T-helper 17 cell (primary cell): ENCODE measurements around the gene MFSD12. TPM values are rescaled to one million over a fixed set of nuclear protein-coding genes. Genes with fewer than 3 reads are reported as not detected.
A peak's percentile ranks its signal among the peaks of the same experiment; 100 is the strongest.

ENCODE experiments used
- ATAC-seq: fragments of 150-1000 bp; cut with Tn5 transposase; 2 replicates; pipeline ENCODE4 v1.10.0; 2021; ENCODE audit warnings: mild to moderate bottlenecking, moderate library complexity
- DNase-seq, 3 donors: peaks; one replicate each; pipeline versions ENCODE4 v3.0.0 to v3.0.0-alpha.2; 2020 to 2021
- H3K9me3 ChIP-seq: one replicate; pipeline ENCODE4 v1.7.0; 2013; ENCODE audit warnings: low read length, mild to moderate bottlenecking; ENCODE audit not compliant: control insufficient read depth, poor library complexity, severe bottlenecking
- H3K27ac Mint-ChIP-seq: one replicate; pipeline ENCODE4 v1.8.0; 2022; ENCODE audit warnings: mild to moderate bottlenecking, moderate library complexity, mixed read lengths
- H3K27me3 Mint-ChIP-seq: one replicate; pipeline ENCODE4 v1.8.0; 2022; ENCODE audit warnings: mixed read lengths
- H3K36me3 Mint-ChIP-seq: one replicate; pipeline ENCODE4 v1.8.0; 2022; ENCODE audit warnings: low read depth, mixed read lengths
- H3K4me1 Mint-ChIP-seq: one replicate; pipeline ENCODE4 v1.8.0; 2022; ENCODE audit warnings: mild to moderate bottlenecking, mixed read lengths
- H3K4me3 Mint-ChIP-seq: one replicate; pipeline ENCODE4 v1.8.0; 2022; ENCODE audit warnings: mild to moderate bottlenecking, moderate library complexity, mixed read lengths
- total RNA-seq, 4 donors: library from RNA in 2 of 4; stranded (reverse) in 2 of 4; gene quantifications; one replicate each; pipeline ENCODE4 v1.2.3 and lab custom pipeline; 2022 to 2026

MFSD12 gene
- total RNA-seq, 2 donors from 2014 or later, result 58.1 to 62.0 TPM

DNA sequence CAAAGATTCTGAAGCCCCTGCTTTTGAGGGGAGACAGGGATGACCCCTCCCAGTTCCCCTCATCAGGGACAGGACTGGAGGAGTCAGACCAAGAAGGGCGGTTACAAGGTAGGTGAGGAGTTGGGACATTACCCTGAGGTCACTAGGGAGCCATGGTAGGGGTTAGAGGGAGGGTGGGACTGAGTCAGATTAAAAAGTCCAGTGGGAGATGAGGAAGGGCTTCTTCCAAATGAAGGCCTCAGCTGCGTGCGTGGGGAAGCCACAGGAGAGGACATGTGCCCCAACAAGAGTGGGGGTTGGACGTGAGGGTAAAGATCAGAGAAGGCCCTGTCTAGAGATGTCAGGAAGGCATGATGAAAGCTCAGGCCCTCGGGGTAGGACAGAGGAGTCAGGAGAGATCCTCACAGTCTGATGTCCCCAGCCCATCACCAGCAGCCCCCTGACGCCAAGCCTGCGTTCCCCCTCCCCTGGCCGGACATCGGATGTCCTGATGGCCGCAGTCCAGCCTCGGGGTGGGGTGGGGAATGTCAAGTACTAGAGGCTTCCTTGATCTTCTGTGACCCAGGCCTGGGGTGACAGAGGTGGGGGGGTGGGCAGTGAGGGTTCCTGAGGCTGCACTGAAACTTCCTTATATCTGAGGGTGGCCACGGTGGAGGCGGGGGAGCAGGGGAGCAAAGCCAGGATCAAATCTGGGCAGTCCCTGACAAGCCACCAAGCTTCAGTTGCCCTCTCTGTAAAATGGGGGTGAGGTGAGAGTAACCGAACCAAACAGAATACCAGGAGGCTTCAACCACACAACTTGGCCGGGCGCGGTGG, 6.5 kb upstream of the MFSD12 start:
- ATAC-seq, result no peak
- H3K4me1 Mint-ChIP-seq, result no peaks in the 10 kb centered on the region
- no peak overlapping the region for H3K27ac Mint-ChIP-seq
- no peaks in the 10 kb centered on the region for H3K9me3 ChIP-seq
- DNase-seq, result no peak
- no peak overlapping the region for H3K4me3 Mint-ChIP-seq
- no peaks in the 10 kb centered on the region for H3K36me3 Mint-ChIP-seq
- H3K27me3 Mint-ChIP-seq, result no peaks in the 10 kb centered on the region

DNA sequence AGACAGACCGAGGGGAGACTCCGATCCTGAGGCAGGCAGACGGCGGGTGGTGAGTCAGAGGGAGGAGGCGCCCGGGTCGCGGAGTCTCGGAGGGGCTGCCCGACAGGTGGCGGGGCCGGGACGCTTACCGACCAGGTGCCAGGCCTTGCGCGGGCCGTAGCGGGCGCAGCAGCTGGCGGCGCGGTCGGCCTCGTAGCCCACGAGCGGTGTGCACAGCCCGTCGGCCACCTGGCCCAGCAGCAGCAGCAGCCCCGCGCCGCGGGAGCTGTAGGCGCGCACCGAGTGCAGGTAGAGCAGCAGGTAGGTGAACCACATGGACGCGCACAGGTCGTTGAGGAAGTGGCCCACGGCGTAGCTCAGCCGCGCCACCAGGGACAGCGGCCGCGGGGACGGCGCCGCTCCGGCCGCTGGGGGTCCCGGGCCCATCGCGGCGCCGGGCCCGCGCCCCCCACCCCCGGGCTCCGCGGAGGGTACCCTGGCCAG, 367 bp downstream of the MFSD12 start:
- ATAC-seq, result peak; percentile 38

DNA sequence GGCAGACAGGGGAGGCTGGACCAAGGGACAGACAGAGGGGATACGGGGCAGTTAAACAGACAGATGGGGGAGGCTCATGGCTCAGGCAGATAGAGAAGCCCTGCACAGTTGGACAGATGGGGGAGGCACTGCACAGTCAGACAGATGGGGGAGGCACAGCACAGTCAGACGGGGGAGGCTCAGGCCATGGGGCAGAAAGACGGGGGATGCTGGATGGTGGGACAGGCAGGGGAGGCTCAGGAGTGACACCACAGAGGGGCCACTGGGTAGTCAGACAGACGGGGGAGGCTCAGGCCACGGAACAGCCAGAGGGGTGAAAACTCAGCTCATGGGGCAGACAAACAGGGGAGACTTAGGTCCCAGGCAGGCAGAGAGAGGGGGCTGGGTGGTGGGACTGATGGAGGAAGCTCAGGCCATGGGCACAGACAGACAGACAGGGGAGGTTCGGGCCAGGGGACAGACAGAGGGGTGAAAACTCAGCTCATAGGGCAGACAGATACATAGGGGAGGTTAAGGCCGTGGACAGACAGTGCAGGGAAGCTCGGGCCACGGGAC, 886 bp downstream of the MFSD12 start:
- Mint-ChIP-seq H3K27me3 (no peaks in the 10 kb centered on the region), H3K27ac (peak overlapping the region; percentile 96), H3K4me3 (peak overlapping the region; percentile 98), H3K4me1 (peaks cover 32% of the 10 kb centered on the region), H3K36me3 (no peaks in the 10 kb centered on the region)
- DNase-seq (no peak), ATAC-seq (no peak)
- H3K9me3 ChIP-seq, result no peaks in the 10 kb centered on the region

More for the DNA sequence above, 367 bp downstream of the MFSD12 start:
- Mint-ChIP-seq H3K4me1 (peaks cover 29% of the 10 kb centered on the region), H3K4me3 (peak overlapping the region; percentile 98), H3K27me3 (no peaks in the 10 kb centered on the region), H3K36me3 (no peaks in the 10 kb centered on the region), H3K27ac (peak overlapping the region; percentile 96)
- DNase-seq, result peak; percentile 44 to 68 (median 55)
- no peaks in the 10 kb centered on the region for H3K9me3 ChIP-seq

DNA sequence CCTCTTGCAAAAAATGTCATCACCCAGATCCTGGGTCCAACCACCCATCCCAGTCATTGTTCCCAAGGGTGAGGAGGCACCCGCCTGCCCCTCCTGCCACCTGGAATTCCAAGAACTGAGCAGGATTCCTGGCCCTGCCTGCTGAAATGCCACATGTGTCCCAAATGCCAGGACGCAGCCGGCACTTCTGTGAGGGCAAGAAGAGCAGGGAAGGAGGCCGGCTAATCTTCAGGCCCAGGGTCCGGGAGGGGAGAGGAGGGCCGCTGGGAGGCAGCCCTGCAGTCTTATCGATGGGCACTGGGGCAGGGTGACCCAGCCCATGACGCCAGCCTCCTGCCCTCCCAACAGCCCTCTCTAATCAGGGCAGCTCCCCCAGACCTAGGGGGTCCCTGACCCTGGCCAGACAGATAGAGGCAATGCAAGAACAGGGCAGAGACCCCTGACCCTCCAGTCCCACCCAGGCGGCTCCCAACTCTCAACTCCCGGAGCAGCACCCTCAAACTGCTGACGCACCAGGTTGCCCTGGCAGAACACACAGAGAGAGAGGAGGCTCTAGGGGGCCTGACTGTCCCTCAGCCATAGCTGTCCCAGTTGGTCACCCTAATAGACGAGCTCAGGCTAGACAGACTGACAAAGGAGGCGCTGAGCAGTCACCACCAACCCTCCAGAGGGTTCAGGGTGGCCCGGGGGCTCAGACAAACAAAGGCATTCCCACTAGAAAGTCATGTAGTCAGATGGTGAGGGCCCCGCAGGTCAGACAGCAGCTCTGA, 1.5 kb downstream of the MFSD12 start:
- Mint-ChIP-seq H3K36me3 (no peaks in the 10 kb centered on the region), H3K27ac (peak overlapping the region; percentile 96), H3K27me3 (no peaks in the 10 kb centered on the region), H3K4me1 (peaks cover 33% of the 10 kb centered on the region), H3K4me3 (peak overlapping the region; percentile 98)
- DNase-seq (no peak), ATAC-seq (no peak)
- no peaks in the 10 kb centered on the region for H3K9me3 ChIP-seq

DNA sequence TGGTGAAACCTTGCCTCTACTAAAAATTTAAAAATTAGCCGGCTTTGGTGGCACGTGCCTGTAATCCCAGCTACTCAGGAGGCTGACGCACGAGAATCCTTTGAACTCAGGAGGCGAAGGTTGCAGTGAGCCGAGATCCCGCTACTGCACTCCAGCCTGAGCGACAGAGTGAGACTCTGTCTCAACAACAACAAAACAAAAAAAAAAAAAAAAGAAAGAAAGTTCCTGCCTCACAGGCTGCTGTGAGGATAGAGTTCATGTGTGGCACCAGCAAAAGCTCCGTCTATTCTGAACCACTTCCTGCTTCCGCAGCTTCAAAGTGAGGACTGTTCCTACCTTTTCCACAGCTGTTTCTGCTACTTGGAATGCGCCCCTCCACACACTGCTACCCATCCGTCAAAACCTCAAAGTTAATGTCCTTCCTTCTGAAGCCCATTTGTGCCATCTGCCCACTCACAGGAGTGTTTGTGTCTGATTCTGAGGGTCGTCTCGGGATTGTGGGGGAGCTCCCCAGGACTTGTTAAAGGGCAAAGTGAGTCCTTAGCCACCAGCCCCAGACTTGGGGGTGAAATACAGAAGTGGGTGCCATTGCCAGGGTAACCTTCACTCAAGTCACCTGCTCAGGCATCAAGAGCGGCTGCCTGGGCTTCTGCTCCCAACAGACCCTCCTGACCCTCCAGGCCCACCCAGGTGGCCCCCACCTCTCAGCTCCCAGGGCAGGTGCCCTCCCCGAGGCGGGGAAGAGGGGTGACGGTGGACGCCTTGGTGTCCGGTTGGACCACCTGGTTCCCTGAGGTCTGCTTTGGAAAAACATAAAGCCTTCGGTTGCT, 2.9 kb downstream of the MFSD12 start:
- DNase-seq, result peak in 1 of 3 donors; percentile 30
- peak overlapping the region; percentile 96 for H3K27ac Mint-ChIP-seq
- peaks cover 33% of the 10 kb centered on the region for H3K4me1 Mint-ChIP-seq
- H3K4me3 Mint-ChIP-seq, result peak overlapping the region; percentile 98
- H3K9me3 ChIP-seq, result no peaks in the 10 kb centered on the region
- H3K36me3 Mint-ChIP-seq, result no peaks in the 10 kb centered on the region
- peak; percentile 50 for ATAC-seq
- H3K27me3 Mint-ChIP-seq, result no peaks in the 10 kb centered on the region

DNA sequence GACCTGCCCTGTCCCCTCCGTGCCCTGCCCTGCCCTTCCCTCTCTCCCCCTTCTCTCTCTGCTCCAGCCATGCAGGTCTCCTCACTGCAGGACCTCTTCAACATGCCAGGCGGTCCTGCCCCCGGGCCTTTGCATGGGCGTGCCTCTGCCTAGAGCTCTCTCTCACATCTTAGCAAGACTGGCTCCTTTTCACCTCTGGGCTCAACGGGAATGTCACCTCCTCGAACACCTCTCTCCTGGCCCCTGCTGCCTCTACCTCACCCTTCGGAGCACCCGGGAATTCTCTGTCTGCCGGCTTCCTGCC, 5.6 kb downstream of the MFSD12 start:
- H3K4me3 Mint-ChIP-seq, result no peak overlapping the region
- no peak overlapping the region for H3K27ac Mint-ChIP-seq
- ATAC-seq, result no peak

DNA sequence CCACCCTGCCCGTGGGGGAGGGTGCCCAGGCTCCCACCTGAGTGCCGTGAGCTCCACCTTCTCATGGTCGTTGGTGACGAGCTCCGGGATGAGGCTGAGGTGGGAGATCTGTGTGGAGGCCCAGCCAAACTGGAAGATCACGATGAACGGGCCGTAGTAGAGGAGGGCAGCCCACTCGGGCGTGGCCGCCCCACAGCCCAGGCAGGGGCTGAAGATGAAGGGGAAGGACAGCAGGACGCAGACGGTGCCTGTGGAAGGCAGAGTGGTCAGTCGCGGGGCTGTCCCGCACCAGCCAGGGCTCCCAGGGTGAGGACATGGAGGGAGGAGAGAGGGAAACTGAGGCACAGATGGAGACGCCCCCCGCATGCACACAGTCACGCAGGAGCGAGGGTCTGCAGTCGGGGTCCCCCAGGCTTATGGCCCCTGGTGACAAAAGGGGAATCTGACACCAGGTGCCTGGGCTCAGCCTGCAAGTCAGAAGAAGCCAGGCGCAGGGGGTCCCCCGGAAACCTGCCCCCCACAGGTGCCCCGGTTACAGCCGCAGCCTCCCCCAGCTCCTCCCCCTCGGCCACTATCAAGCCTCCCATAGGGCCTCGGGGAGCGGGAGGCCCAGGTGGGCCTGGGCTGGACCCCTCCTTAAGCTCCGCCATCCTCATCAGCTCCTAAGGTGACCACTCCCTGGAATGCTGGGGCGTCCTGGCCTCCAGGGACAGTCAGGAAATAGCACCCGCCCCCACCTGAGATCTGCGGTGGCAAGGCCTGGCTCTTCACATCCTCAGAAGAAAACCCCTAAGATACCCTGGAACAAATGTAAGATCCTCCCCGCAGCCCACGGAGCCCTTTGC, 6.2 kb downstream of the MFSD12 start:
- no peak for DNase-seq
- no peak overlapping the region for H3K4me3 Mint-ChIP-seq

More for the DNA sequence above, 5.6 kb downstream of the MFSD12 start:
- H3K36me3 Mint-ChIP-seq, result no peaks in the 10 kb centered on the region
- peaks cover 28% of the 10 kb centered on the region for H3K4me1 Mint-ChIP-seq
- DNase-seq, result no peak
- H3K27me3 Mint-ChIP-seq, result no peaks in the 10 kb centered on the region
- no peaks in the 10 kb centered on the region for H3K9me3 ChIP-seq

DNA sequence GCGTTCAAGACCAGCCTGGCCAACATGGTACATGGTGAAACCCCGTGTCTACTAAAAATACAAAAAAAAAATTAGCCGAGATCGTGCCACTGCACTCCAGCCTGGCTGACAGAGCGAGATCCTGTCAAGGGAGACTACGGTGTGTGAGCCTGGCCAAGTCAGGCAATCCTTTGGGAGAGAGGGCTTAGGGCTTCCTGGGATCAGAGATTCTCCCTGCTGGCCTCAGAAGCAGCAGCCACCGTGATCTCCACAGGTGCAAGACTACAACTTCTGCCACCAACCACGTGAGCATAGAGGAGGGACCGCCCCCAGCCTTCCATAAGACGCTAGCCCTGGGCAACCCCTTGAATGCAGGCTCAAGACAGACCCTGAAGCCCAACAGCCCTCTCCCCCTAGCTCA, 7.6 kb downstream of the MFSD12 start:
- Mint-ChIP-seq H3K27ac (no peak overlapping the region), H3K4me3 (no peak overlapping the region)

More for the DNA sequence above, 6.2 kb downstream of the MFSD12 start:
- no peaks in the 10 kb centered on the region for H3K27me3 Mint-ChIP-seq
- no peaks in the 10 kb centered on the region for H3K9me3 ChIP-seq
- peaks cover 22% of the 10 kb centered on the region for H3K4me1 Mint-ChIP-seq
- no peak for ATAC-seq
- no peaks in the 10 kb centered on the region for H3K36me3 Mint-ChIP-seq
- no peak overlapping the region for H3K27ac Mint-ChIP-seq

DNA sequence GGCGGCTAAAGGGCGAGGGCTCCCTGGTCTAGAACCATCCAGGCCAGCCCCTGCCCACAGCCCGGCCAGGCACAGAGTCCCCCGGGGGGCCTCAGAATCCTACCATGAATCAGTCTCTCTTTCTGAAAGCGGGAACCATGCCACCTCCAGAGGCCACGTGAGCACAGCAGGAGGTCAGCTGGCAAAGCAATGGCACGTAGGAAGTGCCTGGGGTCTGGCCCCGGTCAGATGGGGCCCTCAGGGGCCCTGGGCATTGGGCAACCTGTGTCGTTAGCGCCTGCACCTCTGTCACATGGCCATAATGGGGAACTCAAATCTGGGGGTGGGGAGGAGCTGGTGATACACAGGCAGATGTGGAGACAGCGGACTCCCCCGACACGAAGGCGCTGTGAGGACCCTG, 8.8 kb downstream of the MFSD12 start:
- H3K9me3 ChIP-seq, result no peaks in the 10 kb centered on the region
- no peak overlapping the region for H3K4me3 Mint-ChIP-seq
- DNase-seq (no peak), ATAC-seq (no peak)
- no peak overlapping the region for H3K27ac Mint-ChIP-seq
- H3K4me1 Mint-ChIP-seq, result peaks cover 12% of the 10 kb centered on the region
- no peaks in the 10 kb centered on the region for H3K36me3 Mint-ChIP-seq
- no peaks in the 10 kb centered on the region for H3K27me3 Mint-ChIP-seq

More for the DNA sequence above, 7.6 kb downstream of the MFSD12 start:
- no peaks in the 10 kb centered on the region for H3K27me3 Mint-ChIP-seq
- H3K36me3 Mint-ChIP-seq, result no peaks in the 10 kb centered on the region
- no peaks in the 10 kb centered on the region for H3K9me3 ChIP-seq
- ATAC-seq (no peak), DNase-seq (no peak)
- peaks cover 17% of the 10 kb centered on the region for H3K4me1 Mint-ChIP-seq

DNA sequence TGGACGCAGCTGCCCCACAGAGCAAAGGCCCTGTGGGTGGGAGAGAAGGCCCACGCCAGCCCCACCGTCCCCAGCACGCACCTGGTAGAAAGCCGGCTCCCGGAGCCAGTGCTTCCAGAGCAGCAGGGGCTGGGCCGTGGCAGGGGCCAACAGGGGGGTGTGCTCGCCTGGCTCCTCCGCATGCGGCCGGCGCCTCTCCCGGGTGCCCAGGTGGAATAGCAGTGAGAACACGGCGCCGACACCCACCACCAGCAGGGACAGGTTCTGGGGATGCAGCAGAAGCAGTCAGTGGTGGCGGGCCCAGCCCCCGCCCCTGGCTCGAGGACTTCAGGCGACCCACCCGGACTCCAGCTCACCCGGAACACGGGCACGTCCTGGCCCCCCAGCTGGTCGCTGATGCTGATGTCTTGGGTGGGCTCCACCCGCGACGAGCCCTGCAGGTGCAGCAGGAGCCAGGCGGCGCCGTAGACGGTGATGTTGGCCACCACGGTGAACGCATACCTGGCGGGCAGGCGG, 9.6 kb downstream of the MFSD12 start:
- no peak for ATAC-seq
- Mint-ChIP-seq H3K27ac (no peak overlapping the region), H3K36me3 (no peaks in the 10 kb centered on the region), H3K4me1 (peaks cover 12% of the 10 kb centered on the region), H3K4me3 (no peak overlapping the region), H3K27me3 (no peaks in the 10 kb centered on the region)
- DNase-seq, result no peak
- no peaks in the 10 kb centered on the region for H3K9me3 ChIP-seq

DNA sequence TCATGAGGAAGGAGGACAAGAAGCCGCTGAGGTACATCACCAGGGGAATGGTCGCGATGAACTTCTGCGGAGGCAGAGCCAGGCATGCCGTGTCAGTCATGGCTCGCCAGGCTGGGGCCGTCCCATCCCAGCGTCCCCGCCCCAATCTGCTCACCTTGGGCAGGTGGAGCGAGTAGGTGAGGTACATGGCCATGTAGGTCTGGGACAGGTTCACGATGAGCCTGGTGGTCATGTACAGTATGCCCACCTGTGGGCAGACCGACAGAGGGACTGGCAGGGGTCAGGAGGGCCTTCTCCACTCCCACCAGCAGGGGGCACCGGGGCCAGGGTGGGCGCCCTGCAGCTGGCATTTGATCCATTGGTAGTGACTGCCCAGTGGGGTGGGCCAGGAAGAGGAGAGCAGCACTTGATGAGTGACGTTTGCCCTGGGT, 10.1 kb downstream of the MFSD12 start:
- Mint-ChIP-seq H3K27ac (no peak overlapping the region), H3K4me3 (no peak overlapping the region), H3K27me3 (no peaks in the 10 kb centered on the region), H3K36me3 (no peaks in the 10 kb centered on the region), H3K4me1 (peaks cover 12% of the 10 kb centered on the region)
- no peak for DNase-seq
- ATAC-seq, result no peak
- no peaks in the 10 kb centered on the region for H3K9me3 ChIP-seq

DNA sequence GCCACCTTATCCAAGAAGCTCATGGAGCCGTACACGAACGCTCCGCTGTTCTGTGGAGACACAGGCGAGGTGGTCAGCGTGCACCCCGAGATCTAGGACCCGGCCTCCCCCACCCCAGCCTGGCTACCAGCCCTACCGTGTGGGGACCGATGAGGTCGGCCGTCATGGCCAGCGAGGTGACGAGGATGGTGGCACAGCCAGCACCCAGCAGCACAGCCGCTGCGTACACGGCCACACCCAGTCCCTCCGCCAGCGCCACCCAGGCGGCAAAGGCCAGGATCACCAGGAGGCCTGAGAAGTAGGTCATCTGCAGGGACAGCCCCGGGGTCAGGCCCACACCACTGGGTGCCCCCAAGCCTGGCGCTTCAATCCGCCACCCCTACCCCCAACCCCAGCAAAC, 11.3 kb downstream of the MFSD12 start:
- no peaks in the 10 kb centered on the region for H3K27me3 Mint-ChIP-seq
- no peaks in the 10 kb centered on the region for H3K9me3 ChIP-seq
- H3K27ac Mint-ChIP-seq, result peak overlapping the region; percentile 69
- H3K4me3 Mint-ChIP-seq, result no peak overlapping the region
- peaks cover 8% of the 10 kb centered on the region for H3K4me1 Mint-ChIP-seq
- H3K36me3 Mint-ChIP-seq, result no peaks in the 10 kb centered on the region
- ATAC-seq, result no peak
- no peak for DNase-seq
